H9 (cell line): ENCODE measurements around the gene TPX2. TPM values are rescaled to one million over a fixed set of nuclear protein-coding genes. Genes with fewer than 3 reads are reported as not detected.

Experiments
- DNase-seq: peaks from one replicate; pipeline ENCODE4 v3.0.0-alpha.2; 2017
- H2AFZ ChIP-seq: one replicate; pipeline ENCODE4 v1.6.1; 2013; ENCODE audit warnings: mild to moderate bottlenecking, low read length, control low read depth, moderate library complexity
- H2AK5ac ChIP-seq: 2 replicates; pipeline ENCODE4 v1.6.1; 2013; ENCODE audit warnings: low read length, control low read depth, mixed read lengths; ENCODE audit not compliant: insufficient read length
- H2BK120ac ChIP-seq: one replicate; pipeline ENCODE4 v1.6.1; 2013; ENCODE audit warnings: low read depth, mild to moderate bottlenecking, low read length, control low read depth, inconsistent platforms; ENCODE audit not compliant: poor library complexity, severe bottlenecking
- H2BK12ac ChIP-seq: 2 replicates; pipeline ENCODE4 v1.6.1; 2013; ENCODE audit warnings: low read length, control low read depth, mixed read lengths, low read depth; ENCODE audit not compliant: insufficient read length
- H2BK15ac ChIP-seq: 2 replicates; pipeline ENCODE4 v1.6.1; 2013; ENCODE audit warnings: low read depth, low read length, control low read depth
- H2BK20ac ChIP-seq: one replicate; pipeline ENCODE4 v1.6.1; 2013; ENCODE audit warnings: low read depth, mild to moderate bottlenecking, low read length, control low read depth, inconsistent platforms; ENCODE audit not compliant: poor library complexity, severe bottlenecking
- H2BK5ac ChIP-seq: 2 replicates; pipeline ENCODE4 v1.6.1; 2013; ENCODE audit warnings: low read length, control low read depth, mixed read lengths; ENCODE audit not compliant: insufficient read length
- H3K14ac ChIP-seq: 2 replicates; pipeline ENCODE4 v1.6.1; 2013; ENCODE audit warnings: low read length, control low read depth; ENCODE audit not compliant: insufficient read depth
- H3K18ac ChIP-seq: 2 replicates; pipeline ENCODE4 v1.6.1; 2013; ENCODE audit warnings: low read depth, mild to moderate bottlenecking, mixed read lengths, low read length, control low read depth; ENCODE audit not compliant: insufficient read length
- H3K23ac ChIP-seq: 2 replicates; pipeline ENCODE4 v1.6.1; 2013; ENCODE audit warnings: low read length, control low read depth, mixed read lengths, low read depth; ENCODE audit not compliant: insufficient read length
- H3K23me2 ChIP-seq: 2 replicates; pipeline ENCODE4 v1.6.1; 2013; ENCODE audit warnings: low read depth, mild to moderate bottlenecking, mixed read lengths, low read length, control low read depth; ENCODE audit not compliant: insufficient read length, poor library complexity, severe bottlenecking
- H3K27ac ChIP-seq: 2 replicates; pipeline ENCODE4 v1.5.1; 2013; ENCODE audit warnings: low read length, control low read depth, mixed read lengths, low read depth; ENCODE audit not compliant: insufficient read length
- H3K27me3 ChIP-seq: 2 replicates; pipeline ENCODE4 v1.6.1; 2013; ENCODE audit warnings: low read length, control low read depth, inconsistent platforms; ENCODE audit not compliant: insufficient read depth
- H3K4ac ChIP-seq: 2 replicates; pipeline ENCODE4 v1.6.1; 2013; ENCODE audit warnings: low read depth, mild to moderate bottlenecking, control low read depth, inconsistent platforms, low read length, moderate library complexity
- H3K4me1 ChIP-seq: 2 replicates; pipeline ENCODE4 v1.6.1; 2013; ENCODE audit warnings: low read length, control low read depth, inconsistent platforms; ENCODE audit not compliant: insufficient read depth
- H3K4me2 ChIP-seq: 2 replicates; pipeline ENCODE4 v1.6.1; 2013; ENCODE audit warnings: low read length, control low read depth, mixed read lengths; ENCODE audit not compliant: insufficient read length, insufficient read depth
- H3K56ac ChIP-seq: 2 replicates; pipeline ENCODE4 v1.6.1; 2013; ENCODE audit warnings: low read depth, mild to moderate bottlenecking, mixed read lengths, low read length, control low read depth; ENCODE audit not compliant: insufficient read length
- H3K79me1 ChIP-seq: 2 replicates; pipeline ENCODE4 v1.6.1; 2013; ENCODE audit warnings: low read depth, mild to moderate bottlenecking, moderate library complexity, low read length, control low read depth, inconsistent platforms; ENCODE audit not compliant: insufficient read depth, poor library complexity, severe bottlenecking
- H3K79me2 ChIP-seq: 2 replicates; pipeline ENCODE4 v1.6.1; 2013; ENCODE audit warnings: low read length, control low read depth, inconsistent platforms; ENCODE audit not compliant: insufficient read depth
- H3K9ac ChIP-seq: 2 replicates; pipeline ENCODE4 v1.6.1; 2013; ENCODE audit warnings: low read length, control low read depth, mixed read lengths; ENCODE audit not compliant: insufficient read length; ENCODE audit errors: extremely low read depth
- H3K9me3 ChIP-seq: one replicate; pipeline ENCODE4 v1.6.1; 2013; ENCODE audit warnings: low read depth, low read length, inconsistent platforms; ENCODE audit not compliant: control insufficient read depth
- H3T11ph ChIP-seq: one replicate; pipeline ENCODE4 v1.6.1; 2013; ENCODE audit warnings: mild to moderate bottlenecking, low read length, control low read depth, inconsistent platforms
- H4K20me1 ChIP-seq: one replicate; pipeline ENCODE4 v1.6.1; 2013; ENCODE audit not compliant: control insufficient read depth, insufficient read length, insufficient read depth
- H4K5ac ChIP-seq: 2 replicates; pipeline ENCODE4 v1.6.1; 2013; ENCODE audit warnings: low read depth, mild to moderate bottlenecking, mixed read lengths, low read length, control low read depth; ENCODE audit not compliant: insufficient read length
- H4K8ac ChIP-seq: replicated peaks from 2 replicates; pipeline ENCODE4 v1.6.1; 2013; ENCODE audit warnings: low read length, control low read depth, mixed read lengths, low read depth; ENCODE audit not compliant: insufficient read length
- H4K91ac ChIP-seq: 2 replicates; pipeline ENCODE4 v1.6.1; 2013; ENCODE audit warnings: low read depth, mild to moderate bottlenecking, moderate library complexity, mixed read lengths, low read length, control low read depth; ENCODE audit not compliant: insufficient read length
- H3K27ac Mint-ChIP-seq, 3 experiments: 2 replicates in 2 of 3; 3 replicates in 1 of 3; pipeline ENCODE4 v1.8.0; 2020 to 2021; ENCODE audit warnings: mixed read lengths in 3 of 3, mild to moderate bottlenecking in 1 of 3, moderate library complexity in 1 of 3
- H3K27me3 Mint-ChIP-seq: 2 replicates; pipeline ENCODE4 v1.8.0; 2021; ENCODE audit warnings: low read depth, mild to moderate bottlenecking, moderate library complexity, mixed read lengths
- H3K36me3 Mint-ChIP-seq, 3 experiments: 2 replicates in 2 of 3; 3 replicates in 1 of 3; pipeline ENCODE4 v1.8.0; 2020 to 2021; ENCODE audit warnings: low read depth in 3 of 3, mixed read lengths in 3 of 3; ENCODE audit not compliant: insufficient read depth in 1 of 3
- H3K4me1 Mint-ChIP-seq, 2 experiments: 2 replicates each; pipeline ENCODE4 v1.8.0; 2020; ENCODE audit warnings: mixed read lengths in 2 of 2
- H3K4me3 Mint-ChIP-seq, 2 experiments: 2 replicates in 1 of 2; 3 replicates in 1 of 2; pipeline ENCODE4 v1.8.0; 2020 to 2021; ENCODE audit warnings: mild to moderate bottlenecking in 2 of 2, mixed read lengths in 2 of 2, moderate library complexity in 1 of 2
- H3K9me3 Mint-ChIP-seq, 2 experiments: 2 replicates in 1 of 2; 3 replicates in 1 of 2; pipeline ENCODE4 v1.8.0; 2020; ENCODE audit warnings: mild to moderate bottlenecking in 2 of 2, mixed read lengths in 2 of 2, moderate library complexity in 1 of 2
- CTCF ChIP-seq: fragments of 200-600 bp; sonication (generic); conservative IDR thresholded peaks from 3 replicates; pipeline ENCODE4 v1.8.0; 2021; ENCODE audit warnings: antibody characterized with exemption, mild to moderate bottlenecking
- WGBS: extraction: QIAGEN DNeasy Blood & Tissue Kit; methylation state at CpG from one replicate; pipeline ENCODE4 v1.1.7; 2013; ENCODE audit warnings: missing lambda C conversion rate, low lambda C conversion rate, mixed read lengths; ENCODE audit not compliant: insufficient read length; ENCODE audit errors: extremely low coverage; 5-methylcytosine and 5-hydroxymethylcytosine counted together
- total RNA-seq: library from RNA; stranded (reverse); gene quantifications from 2 replicates; pipeline ENCODE4 v1.2.1, GENCODE V29; 2021

The TPX2 gene
- total RNA-seq, 1 experiment from 2014 or later, result 161 TPM

DNA sequence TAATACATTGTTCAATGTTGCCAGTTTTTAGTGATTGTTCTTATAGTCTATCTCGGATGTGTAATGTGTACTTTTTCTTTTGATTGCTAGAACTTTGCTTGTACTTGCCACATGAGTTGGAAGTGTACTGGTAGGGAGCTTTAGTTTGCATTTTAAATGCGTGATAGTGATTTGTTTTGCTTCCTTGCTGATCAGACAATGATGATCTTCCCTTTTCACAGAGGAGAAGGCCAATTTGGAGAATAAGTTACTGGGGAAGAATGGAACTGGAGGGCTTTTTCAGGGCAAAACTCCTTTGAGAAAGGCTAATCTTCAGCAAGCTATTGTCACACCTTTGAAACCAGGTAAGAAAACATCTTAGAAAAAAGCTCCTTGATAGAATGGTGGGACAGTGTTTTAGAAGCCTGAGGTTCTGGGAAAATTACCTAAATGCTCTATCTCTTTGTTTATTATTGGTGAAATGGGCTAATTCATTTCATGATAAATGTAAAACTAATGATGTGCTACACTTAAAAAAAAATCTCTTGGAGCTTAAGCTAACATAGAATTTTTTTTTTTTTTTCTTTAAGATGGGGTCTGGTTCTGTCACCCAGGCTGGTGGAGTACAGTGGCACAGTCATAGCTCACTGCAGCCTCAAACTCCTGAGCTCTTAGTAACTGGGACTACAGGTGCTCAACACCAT, 20.9 kb downstream of the TPX2 start:
- Histone ChIP-seq H3K27me3 (no peaks in the 10 kb centered on the region), H2BK12ac (no peak overlapping the region), H3K23ac (no peak overlapping the region), H3K4me1 (no peaks in the 10 kb centered on the region), H4K8ac (no peak overlapping the region), H2BK120ac (no peak overlapping the region), H3K23me2 (no peaks in the 10 kb centered on the region), H3K27ac (no peak overlapping the region), H4K5ac (no peak overlapping the region), H3K4me2 (no peak overlapping the region), H3K79me2 (no peaks in the 10 kb centered on the region), H3K9me3 (no peaks in the 10 kb centered on the region), H4K20me1 (no peaks in the 10 kb centered on the region), H2BK15ac (no peak overlapping the region), H3K9ac (no peak overlapping the region), H3K18ac (no peak overlapping the region), H4K91ac (no peak overlapping the region), H3T11ph (no peak overlapping the region), H3K56ac (no peak overlapping the region), H2BK5ac (no peak overlapping the region), H2BK20ac (no peak overlapping the region), H3K4ac (no peak overlapping the region), H2AFZ (no peak overlapping the region), H3K14ac (no peak overlapping the region), H2AK5ac (no peak overlapping the region), H3K79me1 (no peaks in the 10 kb centered on the region)
- peaks cover 7 to 8% of the 10 kb centered on the region in 2 experiments for H3K4me1 Mint-ChIP-seq
- no peak for TF ChIP-seq CTCF
- no peak for DNase-seq
- peak overlapping the region in 2 of 3 experiments; percentile 4 to 68; a peak in 3 of 7 replicates for H3K27ac Mint-ChIP-seq
- H3K27me3 Mint-ChIP-seq, result no peaks in the 10 kb centered on the region
- no peaks in the 10 kb centered on the region for H3K9me3 Mint-ChIP-seq
- H3K36me3 Mint-ChIP-seq, result peaks cover 35 to 74% (median 73%) of the 10 kb centered on the region in 3 experiments
- H3K4me3 Mint-ChIP-seq, result no peak overlapping the region
- WGBS, result no CpG with 5 or more reads among the region's 2 CpGs
